Frontal cortex (tissue), 4 donors: ENCODE data around the gene ZC3H12D. TPM values are rescaled to one million over a fixed set of nuclear protein-coding genes. Genes with fewer than 3 reads are reported as not detected.
"Not testable (repeated sequence)": the region's sequence is repeated elsewhere in the genome, so short reads cannot be mapped to it uniquely, and the experiment has no call there.

Experiments
- DNase-seq, 2 donors: peaks; one replicate each; pipeline ENCODE4 v3.0.0; 2012; ENCODE audit warnings: low spot score in 2 of 2
- FAIRE-seq: peaks from 2 replicates; lab custom pipeline; 2012; peaks lifted over from hg19 to GRCh38; lab: Jason Lieb, UNC
- total RNA-seq: library from RNA; depleted of rRNA; stranded (reverse); fragments of >200 nt; gene quantifications from one replicate; pipeline ENCODE4 v1.2.3, GENCODE V29; 2014
- donor health status: control.
- donor health status: control.
- donor health status: control.

The ZC3H12D gene
- total RNA-seq, 1 donor from 2014 or later: 0.41 TPM

- no peak for DNase-seq
- no peak for FAIRE-seq
Observed at GRCh38 chr6:149445573-149445972, 39.2 kb downstream of the ZC3H12D start.

DNA sequence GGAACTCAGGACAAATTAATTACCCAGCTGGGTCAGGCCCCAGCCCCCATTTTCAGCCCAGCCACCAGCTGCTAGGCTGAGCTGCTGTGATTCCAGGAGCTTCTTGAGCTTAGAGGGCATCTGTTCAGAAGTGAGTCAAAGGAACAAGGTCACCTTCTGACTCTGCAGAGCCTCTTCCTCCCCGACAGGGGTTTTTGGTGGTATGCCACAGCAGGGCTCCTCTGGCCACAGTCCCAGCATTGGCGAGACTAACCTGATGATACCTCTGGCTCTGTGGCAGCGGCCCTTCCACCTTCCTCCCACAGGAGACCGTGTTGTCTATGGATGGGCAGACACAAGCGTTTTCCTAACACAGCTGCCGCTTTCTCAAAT is 39.7 kb downstream of the ZC3H12D start:
- DNase-seq (no peak), FAIRE-seq (no peak)

- not testable (repeated sequence) for FAIRE-seq, DNase-seq
Observed at GRCh38 chr6:149444360-149445094, 40.3 kb downstream of the ZC3H12D start.

- FAIRE-seq: no peak
- no peak for DNase-seq
Observed at GRCh38 chr6:149443411-149444181, 41.2 kb downstream of the ZC3H12D start.

DNA sequence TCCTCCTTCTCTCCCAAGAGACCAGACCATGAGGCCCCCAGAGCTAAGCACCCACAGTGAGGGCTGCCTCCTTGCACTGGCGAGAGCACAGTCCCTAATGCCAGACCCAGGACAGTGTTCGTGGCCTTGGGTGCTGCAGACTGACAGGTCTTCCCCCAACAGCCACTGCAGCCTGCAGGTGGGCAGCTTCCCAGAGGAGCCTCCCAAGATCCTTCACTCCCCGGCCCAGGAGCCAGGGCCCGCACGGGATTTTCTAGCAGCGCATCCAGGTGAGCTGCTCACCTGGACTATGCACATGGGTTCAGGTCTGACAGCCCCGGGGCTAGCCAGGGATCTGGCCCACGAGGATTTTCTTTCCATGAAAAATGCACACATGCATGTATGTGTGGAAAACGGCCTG is 43.1 kb downstream of the ZC3H12D start:
- no peak for FAIRE-seq
- DNase-seq: no peak

DNA sequence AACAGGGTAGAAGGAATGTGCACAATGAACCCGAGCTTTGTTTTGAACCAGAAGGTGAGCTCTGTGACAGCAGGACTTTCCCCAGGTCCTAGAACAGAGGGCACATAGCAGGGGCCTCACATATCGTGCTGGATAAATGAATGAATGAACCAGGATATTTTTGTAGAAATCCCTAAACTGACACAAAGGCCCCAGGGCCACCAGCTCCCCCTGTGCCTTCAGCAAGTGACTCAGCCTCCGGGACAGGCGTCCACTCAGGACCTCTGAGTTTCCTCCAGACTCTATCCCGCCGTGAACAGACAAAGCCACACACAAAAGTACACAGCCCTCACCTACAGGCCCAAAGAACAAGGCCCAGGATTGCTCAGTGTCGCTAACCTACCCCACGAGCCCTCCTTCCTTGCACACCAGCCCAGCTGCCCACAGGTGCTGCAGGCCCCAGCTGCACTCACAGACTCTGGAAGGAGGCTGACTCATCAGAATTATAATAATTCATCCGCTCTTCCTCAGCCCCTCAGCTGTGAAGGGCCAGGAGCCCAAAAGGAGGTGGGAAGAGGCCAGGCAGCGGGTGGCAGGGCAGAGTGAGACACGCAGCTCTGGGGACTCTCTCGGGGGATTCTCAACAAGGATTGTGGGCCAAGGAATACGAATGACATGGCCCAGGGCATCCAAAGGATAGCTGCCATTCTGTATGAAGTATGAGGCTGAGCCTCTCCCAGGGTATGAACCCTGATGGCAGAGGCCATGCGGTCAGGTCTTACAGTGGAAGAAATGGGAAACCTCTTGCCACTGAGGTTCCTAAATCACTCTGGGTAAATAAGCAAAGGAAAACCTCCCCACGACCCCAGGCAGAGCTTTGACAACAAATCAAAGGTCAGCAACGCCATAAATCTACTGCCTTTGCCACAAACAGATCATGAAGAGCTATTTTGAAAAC is 43.8 kb downstream of the ZC3H12D start:
- no peak for FAIRE-seq
- no peak for DNase-seq

DNA sequence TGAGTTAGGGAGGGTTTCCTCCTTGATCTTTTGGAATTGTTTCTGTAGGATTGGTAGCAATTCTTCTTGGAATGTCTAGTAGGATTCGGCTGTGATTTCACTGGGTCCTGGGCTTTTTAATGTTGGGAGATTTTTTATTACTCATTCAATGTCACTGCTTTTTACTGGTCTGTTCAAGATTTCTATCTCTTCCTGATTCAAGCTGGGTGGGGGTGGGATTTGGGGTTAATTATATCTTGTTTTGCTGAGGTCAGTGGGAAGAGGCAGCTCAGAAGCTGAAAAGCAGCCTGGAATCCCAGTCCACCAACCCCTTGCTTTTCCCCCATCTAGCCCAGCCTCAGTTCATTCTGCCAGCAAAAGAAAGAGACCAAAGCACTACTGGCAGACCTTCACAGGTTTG is 45.2 kb downstream of the ZC3H12D start:
- DNase-seq (no peak), FAIRE-seq (no peak)

DNA sequence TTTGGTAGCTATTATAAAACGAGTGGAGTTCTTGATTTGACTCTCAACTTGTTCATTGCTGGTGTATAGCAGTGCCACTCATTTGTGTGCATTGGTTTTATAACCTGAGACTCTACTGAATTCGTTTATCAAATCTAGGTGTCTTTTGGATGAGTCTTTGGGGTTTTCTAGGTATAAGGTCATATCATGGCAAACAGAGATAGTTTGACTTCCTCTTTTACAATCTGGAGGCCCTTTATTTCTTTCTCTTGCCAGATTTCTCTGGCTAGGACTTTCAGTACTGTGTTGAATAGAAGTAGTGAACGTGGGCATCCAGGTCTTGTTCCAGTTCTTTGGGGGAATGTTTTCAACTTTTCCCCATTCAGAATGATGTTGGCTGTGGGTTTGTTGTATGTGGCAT is 46.0 kb downstream of the ZC3H12D start:
- DNase-seq (no peak), FAIRE-seq (no peak)

GRCh38 chr6:149437212-149437611 is 47.6 kb downstream of the ZC3H12D start:
- FAIRE-seq (no peak), DNase-seq (no peak)

GRCh38 chr6:149436647-149437046 is 48.2 kb downstream of the ZC3H12D start:
- DNase-seq (no peak), FAIRE-seq (no peak)

GRCh38 chr6:149435919-149436586 is 48.8 kb downstream of the ZC3H12D start:
- FAIRE-seq (no peak), DNase-seq (no peak)

- DNase-seq (no peak), FAIRE-seq (no peak)
Observed at GRCh38 chr6:149433881-149434280, 50.9 kb downstream of the ZC3H12D start.

- DNase-seq (no peak), FAIRE-seq (no peak)
Observed at GRCh38 chr6:149433405-149433804, 51.4 kb downstream of the ZC3H12D start.

DNA sequence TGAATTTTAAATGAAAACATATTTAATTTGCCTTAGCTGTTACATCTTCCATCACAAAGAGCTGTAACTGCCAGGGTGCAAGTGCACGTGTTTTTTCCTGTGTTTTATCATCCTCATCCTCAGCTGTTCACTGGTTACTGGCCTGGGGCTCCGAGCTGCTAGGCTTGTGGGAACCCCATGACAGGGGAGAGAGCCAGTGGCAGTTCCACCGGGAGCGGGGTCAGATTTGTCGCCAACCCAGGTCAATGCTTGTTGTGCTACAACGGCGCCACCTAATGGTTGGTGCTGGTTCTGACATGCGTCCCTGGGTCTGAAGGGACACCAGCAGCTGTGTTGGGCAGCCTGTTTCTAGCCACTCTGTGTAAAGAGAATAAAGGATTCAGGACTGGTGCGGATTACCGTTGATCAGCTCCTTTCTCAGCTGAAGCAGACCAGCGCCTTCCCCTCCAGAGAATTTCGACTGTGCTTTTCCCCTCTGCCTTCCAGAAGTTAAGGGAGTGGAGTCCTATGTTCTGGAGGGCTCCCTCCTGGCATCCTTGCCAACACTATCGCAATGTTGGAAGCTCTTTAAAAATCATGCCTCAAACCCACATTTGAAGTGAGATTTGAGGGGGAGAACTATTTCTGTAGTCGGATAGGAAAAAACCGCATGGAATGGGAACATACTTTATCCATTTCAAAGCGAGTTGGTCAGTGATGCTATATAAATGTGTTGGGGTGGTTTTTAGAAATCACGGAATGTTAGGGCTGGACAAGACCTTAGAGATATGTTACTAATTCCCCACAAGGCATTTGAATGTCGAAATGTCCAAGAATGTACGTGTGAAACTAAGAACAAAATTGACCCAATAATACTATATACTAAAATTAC is 52.7 kb downstream of the ZC3H12D start:
- FAIRE-seq: no peak
- DNase-seq: peak; percentile 69 to 84

GRCh38 chr6:149429427-149430360 is 55.1 kb downstream of the ZC3H12D start:
- FAIRE-seq (no peak), DNase-seq (no peak)

- DNase-seq (no peak), FAIRE-seq (no peak)
Observed at GRCh38 chr6:149428606-149429005, 56.2 kb downstream of the ZC3H12D start.

- DNase-seq (no peak), FAIRE-seq (no peak)
Observed at GRCh38 chr6:149425754-149426153, 59.1 kb downstream of the ZC3H12D start.

GRCh38 chr6:149425224-149425623 is 59.6 kb downstream of the ZC3H12D start:
- DNase-seq: no peak
- no peak for FAIRE-seq
